Loucy (cell line): ENCODE data around the gene NID1.

Experiments used
- H2AFZ ChIP-seq: fragments of 200-600 bp; sonication (generic); 2 replicates; pipeline ENCODE4 v1.6.0; 2016; ENCODE audit warnings: antibody characterized with exemption, mild to moderate bottlenecking, low read length, moderate library complexity
- H3F3A ChIP-seq: fragments of 200-600 bp; 2 replicates; pipeline ENCODE4 v1.6.0; 2016; ENCODE audit warnings: antibody characterized with exemption, low read depth, mild to moderate bottlenecking
- H3K27me3 ChIP-seq: fragments of 200-600 bp; sonication (generic); 2 replicates; pipeline ENCODE4 v1.6.1; 2014; ENCODE audit warnings: low read length, mild to moderate bottlenecking; ENCODE audit not compliant: insufficient read depth, poor library complexity, severe bottlenecking
- H3K36me3 ChIP-seq: fragments of 200-600 bp; sonication (generic); 2 replicates; pipeline ENCODE4 v1.6.1; 2016; ENCODE audit warnings: low read length; ENCODE audit not compliant: insufficient read depth
- H3K4me1 ChIP-seq: fragments of 200-600 bp; sonication (generic); 2 replicates; pipeline ENCODE4 v1.5.1; 2014; ENCODE audit warnings: low read length, mild to moderate bottlenecking; ENCODE audit not compliant: insufficient read depth, poor library complexity, severe bottlenecking
- H3K4me2 ChIP-seq: fragments of 200-600 bp; sonication (generic); 2 replicates; pipeline ENCODE4 v1.6.0; 2014; ENCODE audit warnings: antibody characterized with exemption, low read length, low read depth, mild to moderate bottlenecking; ENCODE audit not compliant: poor library complexity, severe bottlenecking
- H3K4me3 ChIP-seq: fragments of 200-600 bp; sonication (generic); 2 replicates; pipeline ENCODE4 v1.5.1; 2014; ENCODE audit warnings: low read length, mild to moderate bottlenecking, mixed read lengths; ENCODE audit not compliant: poor library complexity, severe bottlenecking
- H3K79me2 ChIP-seq: fragments of 200-600 bp; sonication (generic); 2 replicates; pipeline ENCODE4 v1.6.1; 2014; ENCODE audit warnings: low read length; ENCODE audit not compliant: insufficient read depth
- H3K9ac ChIP-seq: fragments of 200-600 bp; sonication (generic); 2 replicates; pipeline ENCODE4 v1.6.0; 2014; ENCODE audit warnings: mild to moderate bottlenecking, low read depth, low read length, moderate library complexity; ENCODE audit not compliant: poor library complexity, severe bottlenecking
- H3K9me2 ChIP-seq: fragments of 200-600 bp; sonication (generic); replicated peaks from 2 replicates; pipeline ENCODE4 v1.6.1; 2016; ENCODE audit warnings: low read depth, low read length, mixed read lengths
- H3K9me3 ChIP-seq: fragments of 200-600 bp; sonication (generic); 2 replicates; pipeline ENCODE4 v1.6.1; 2014; ENCODE audit warnings: mild to moderate bottlenecking, antibody characterized with exemption, low read length, low read depth; ENCODE audit not compliant: insufficient read depth
- H4K20me1 ChIP-seq: fragments of 200-600 bp; sonication (generic); 2 replicates; pipeline ENCODE4 v1.6.0; 2014; ENCODE audit warnings: antibody characterized with exemption, low read length, mild to moderate bottlenecking; ENCODE audit not compliant: insufficient read depth, poor library complexity, severe bottlenecking
- CTCF ChIP-seq: fragments of 200-600 bp; sonication (generic); conservative IDR thresholded peaks from 2 replicates; pipeline ENCODE4 v1.5.1; 2014; ENCODE audit warnings: mild to moderate bottlenecking, antibody characterized with exemption, low read length
- EZH2phosphoT487 ChIP-seq: fragments of 200-600 bp; IDR thresholded peaks from 2 replicates; pipeline ENCODE4 v1.6.1; 2018; ENCODE audit warnings: antibody characterized with exemption, mild to moderate bottlenecking, moderate library complexity, borderline replicate concordance

NID1 gene

DNA sequence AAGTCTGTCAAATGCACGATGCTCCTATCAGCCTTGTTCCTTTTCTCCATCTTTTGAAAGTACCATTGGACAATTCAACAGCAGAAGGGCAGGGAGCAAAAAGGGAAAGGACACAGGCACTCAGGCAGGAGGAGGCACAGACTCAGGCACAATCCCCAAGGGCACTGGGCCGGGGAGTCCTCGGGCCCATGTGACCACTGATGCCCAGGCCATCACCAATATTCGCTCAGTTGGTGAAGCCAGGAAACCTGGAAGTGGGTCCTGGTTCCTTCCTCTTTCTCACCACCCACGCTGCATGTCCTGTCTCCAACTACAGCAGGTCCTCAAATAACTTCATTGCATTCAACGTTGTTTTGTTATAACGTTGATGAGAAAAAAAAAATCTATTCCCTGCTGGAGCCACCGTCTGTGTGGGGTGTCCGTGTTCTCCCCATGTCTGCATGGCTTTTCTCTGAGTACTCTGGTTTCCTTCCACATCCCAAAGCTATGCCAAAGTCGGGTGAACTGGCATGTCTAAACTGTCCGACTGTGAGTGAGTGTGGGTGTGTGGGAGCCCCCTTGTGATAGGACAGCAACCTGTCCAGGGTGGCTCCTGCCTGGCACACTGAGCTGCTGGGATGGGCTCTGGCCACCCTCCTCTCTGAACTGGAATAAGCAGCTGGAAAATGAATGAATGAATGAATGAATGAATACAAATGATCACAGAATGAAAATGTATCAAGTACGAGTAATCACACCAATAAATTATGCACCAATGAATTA, 12.5 kb downstream of the NID1 start:
- Histone ChIP-seq H3K9me2 (no peaks in the 10 kb centered on the region), H3K9me3 (no peaks in the 10 kb centered on the region), H3K9ac (no peak overlapping the region), H3K27me3 (no peaks in the 10 kb centered on the region), H3K4me1 (no peaks in the 10 kb centered on the region), H4K20me1 (no peaks in the 10 kb centered on the region), H3K4me3 (no peak overlapping the region), H3K36me3 (no peaks in the 10 kb centered on the region), H3F3A (no peaks in the 10 kb centered on the region), H3K79me2 (no peaks in the 10 kb centered on the region), H2AFZ (no peak overlapping the region), H3K4me2 (no peak overlapping the region)
- no peak for TF ChIP-seq CTCF
- no peak for TF ChIP-seq EZH2phosphoT487

DNA sequence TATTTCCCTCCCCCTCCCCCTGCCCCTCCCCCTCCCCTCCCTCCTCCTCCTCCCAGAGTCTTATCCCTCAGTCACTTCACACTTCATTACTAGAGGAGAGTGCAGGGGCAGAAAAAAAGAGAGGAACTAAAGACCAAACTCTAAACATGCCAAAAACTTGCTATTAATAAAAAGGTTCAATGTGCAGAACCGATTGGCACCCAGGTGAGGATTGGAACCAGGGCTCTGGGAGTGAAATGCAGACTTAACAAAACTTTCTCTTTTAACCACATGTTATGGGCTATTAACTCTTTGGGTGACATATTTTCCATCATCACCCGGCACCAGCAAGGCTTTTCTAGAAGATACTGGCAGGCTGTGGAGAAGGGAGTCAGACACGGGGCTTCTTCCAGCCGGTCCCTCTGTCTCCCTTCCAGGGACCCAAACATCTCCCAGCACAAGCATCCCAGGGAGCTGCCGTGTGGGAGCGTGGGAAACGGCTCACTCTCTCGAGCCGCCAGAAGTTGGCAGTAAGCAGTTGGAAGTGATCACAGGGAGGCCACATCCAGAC, 13.6 kb downstream of the NID1 start:
- Histone ChIP-seq H3K27me3 (no peaks in the 10 kb centered on the region), H2AFZ (no peak overlapping the region), H3K9ac (no peak overlapping the region), H3K4me3 (no peak overlapping the region), H3K79me2 (no peaks in the 10 kb centered on the region), H3K4me2 (no peak overlapping the region), H3K36me3 (no peaks in the 10 kb centered on the region), H3K4me1 (no peaks in the 10 kb centered on the region), H4K20me1 (no peaks in the 10 kb centered on the region), H3F3A (no peaks in the 10 kb centered on the region), H3K9me3 (no peaks in the 10 kb centered on the region), H3K9me2 (no peaks in the 10 kb centered on the region)
- no peak for TF ChIP-seq EZH2phosphoT487
- TF ChIP-seq CTCF, result no peak

DNA sequence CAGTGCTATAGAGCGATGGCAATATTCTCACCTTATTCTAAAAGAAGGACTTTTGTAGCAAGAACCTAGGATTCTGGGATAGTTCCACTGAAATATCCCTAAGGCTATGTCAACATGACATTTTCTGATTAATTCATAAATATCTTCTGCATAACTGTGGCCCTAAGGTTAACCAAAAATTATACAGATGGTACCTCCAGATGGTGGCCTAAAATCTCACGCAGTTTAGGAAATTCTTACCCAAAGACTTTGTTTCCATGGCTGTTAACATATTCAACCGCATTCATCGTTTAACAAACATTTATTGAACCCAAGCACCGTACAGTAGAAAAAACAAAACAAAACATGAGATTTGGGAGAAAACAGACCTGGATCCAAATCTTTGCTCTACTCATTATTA, 19.1 kb downstream of the NID1 start:
- no peak overlapping the region for H3K4me2 ChIP-seq
- H3K4me1 ChIP-seq, result no peaks in the 10 kb centered on the region
- H3K9ac ChIP-seq, result no peak overlapping the region
- H3K36me3 ChIP-seq, result no peaks in the 10 kb centered on the region
- H2AFZ ChIP-seq, result no peak overlapping the region
- H3K27me3 ChIP-seq, result no peaks in the 10 kb centered on the region
- H3K79me2 ChIP-seq, result no peaks in the 10 kb centered on the region
- H3K9me3 ChIP-seq, result no peaks in the 10 kb centered on the region
- no peak overlapping the region for H3K4me3 ChIP-seq
- no peaks in the 10 kb centered on the region for H4K20me1 ChIP-seq
- TF ChIP-seq CTCF, result no peak
- no peak for TF ChIP-seq EZH2phosphoT487
- H3K9me2 ChIP-seq, result no peaks in the 10 kb centered on the region
- no peaks in the 10 kb centered on the region for H3F3A ChIP-seq
